GM19468 (cell line): Measurements from ENCODE around the gene IDH3G.
"Not testable (repeated sequence)": the region's sequence is repeated elsewhere in the genome, so short reads cannot be mapped to it uniquely, and the experiment has no call there.

Experiments used
- ATAC-seq: cut with Tn5 transposase; IDR thresholded peaks from one replicate; pipeline ENCODE4 v1.9.1; 2021; ENCODE audit warnings: mild to moderate bottlenecking, moderate library complexity, moderate number of reproducible peaks; ENCODE audit not compliant: unreplicated experiment; ENCODE audit errors: extremely low read depth

Gene IDH3G

GRCh38 chrX:153763989-153764755 lies 30.0 kb downstream of the IDH3G start, which contains the start of gene PLXNB3:
PLXNB3 (plus strand) TSS chrX:153764249; CDS start chrX:153765536, 1,287 bp downstream.
- no peak for ATAC-seq

- ATAC-seq, result no peak
Measured at GRCh38 chrX:153763298-153763932, 30.8 kb downstream of the IDH3G start.

- ATAC-seq, result no peak
Measured at GRCh38 chrX:153762626-153763173, 31.5 kb downstream of the IDH3G start.

- no peak for ATAC-seq
Measured at GRCh38 chrX:153761863-153762262, 32.3 kb downstream of the IDH3G start.

- ATAC-seq, result no peak
Measured at GRCh38 chrX:153755136-153755535, 39.0 kb downstream of the IDH3G start.

GRCh38 chrX:153750127-153750774 lies 43.9 kb downstream of the IDH3G start:
- ATAC-seq, result no peak

GRCh38 chrX:153749017-153749416 lies 45.2 kb downstream of the IDH3G start:
- not testable (repeated sequence) for ATAC-seq

GRCh38 chrX:153746991-153747390 lies 47.2 kb downstream of the IDH3G start:
- ATAC-seq, result not testable (repeated sequence)

- no peak for ATAC-seq
Measured at GRCh38 chrX:153746359-153746758, 47.8 kb downstream of the IDH3G start.

GRCh38 chrX:153745067-153745433 lies 49.1 kb downstream of the IDH3G start:
- ATAC-seq, result not testable (repeated sequence)

- ATAC-seq, result no peak
Measured at GRCh38 chrX:153744210-153745066, 49.7 kb downstream of the IDH3G start.

GRCh38 chrX:153743468-153744209 lies 50.5 kb downstream of the IDH3G start:
- not testable (repeated sequence) for ATAC-seq

GRCh38 chrX:153742796-153743467 lies 51.2 kb downstream of the IDH3G start:
- not testable (repeated sequence) for ATAC-seq

GRCh38 chrX:153742111-153742510 lies 52.1 kb downstream of the IDH3G start:
- ATAC-seq, result not testable (repeated sequence)

- ATAC-seq, result no peak
Measured at GRCh38 chrX:153741446-153741845, 52.7 kb downstream of the IDH3G start.

- ATAC-seq, result no peak
Measured at GRCh38 chrX:153740631-153741222, 53.4 kb downstream of the IDH3G start.

GRCh38 chrX:153739754-153740486 lies 54.3 kb downstream of the IDH3G start:
- no peak for ATAC-seq
